ENCODE results near the gene DESI2.
"Not testable (repeated sequence)": the region's sequence is repeated elsewhere in the genome, so short reads cannot be mapped to it uniquely, and the experiment has no call there.

Gene DESI2

DNA sequence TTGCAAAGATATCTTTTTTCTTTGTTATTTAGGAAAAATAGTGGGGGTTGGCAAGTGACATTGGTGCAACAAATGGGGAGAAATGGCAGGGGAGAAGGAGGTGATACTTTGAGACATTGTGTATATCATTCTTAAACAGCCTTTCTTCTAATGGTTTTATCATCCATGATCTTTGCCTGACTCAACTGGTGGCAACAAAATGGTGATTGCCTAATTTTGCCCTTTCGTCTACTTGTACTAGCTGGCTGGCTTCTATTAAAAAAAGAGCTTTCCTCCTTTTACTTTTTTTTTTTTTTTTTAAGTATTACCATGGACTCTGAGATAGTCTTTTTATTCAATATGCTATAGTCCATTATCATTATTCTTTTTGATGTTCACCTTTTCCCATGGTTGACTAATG lies 27.7 kb downstream of the DESI2 start:
- ATAC-seq, result no peak
- TF ChIP-seq CREB5 (CRISPR knock-in tag; IDR thresholded peaks at IDR 0.05; ENCODE audit: low read depth) (no peak), ZFP30 (CRISPR knock-in tag; IDR thresholded peaks at IDR 0.05) (no peak), PATZ1 (CRISPR knock-in tag; IDR thresholded peaks at IDR 0.05; ENCODE audit: borderline replicate concordance) (no peak), ZNF8 (CRISPR knock-in tag; IDR thresholded peaks at IDR 0.05) (no peak), OSR1 (CRISPR knock-in tag; IDR thresholded peaks at IDR 0.05) (no peak), TOX (CRISPR knock-in tag; IDR thresholded peaks at IDR 0.05; ENCODE audit: borderline replicate concordance) (no peak), SNAI2 (CRISPR knock-in tag; IDR thresholded peaks at IDR 0.05) (no peak), ZC3H10 (CRISPR knock-in tag; IDR thresholded peaks at IDR 0.05) (no peak), PPARA (CRISPR knock-in tag; IDR thresholded peaks at IDR 0.05; ENCODE audit: borderline replicate concordance) (no peak), TCF4 (CRISPR knock-in tag; IDR thresholded peaks at IDR 0.05; ENCODE audit: borderline replicate concordance) (no peak), ESRRG (CRISPR knock-in tag; IDR thresholded peaks at IDR 0.05) (no peak), CSRNP3 (CRISPR knock-in tag; IDR thresholded peaks at IDR 0.05) (no peak), RARB (CRISPR knock-in tag; IDR thresholded peaks at IDR 0.05) (no peak), ARNTL (CRISPR knock-in tag; IDR thresholded peaks at IDR 0.05; ENCODE audit: borderline replicate concordance, low read depth) (no peak), CSDC2 (CRISPR knock-in tag; IDR thresholded peaks at IDR 0.05) (no peak), ISL1 (CRISPR knock-in tag; IDR thresholded peaks at IDR 0.05) (no peak), BACH2 (CRISPR knock-in tag; IDR thresholded peaks at IDR 0.05; ENCODE audit: borderline replicate concordance) (no peak)
- TF ChIP-seq, protein P1, sequence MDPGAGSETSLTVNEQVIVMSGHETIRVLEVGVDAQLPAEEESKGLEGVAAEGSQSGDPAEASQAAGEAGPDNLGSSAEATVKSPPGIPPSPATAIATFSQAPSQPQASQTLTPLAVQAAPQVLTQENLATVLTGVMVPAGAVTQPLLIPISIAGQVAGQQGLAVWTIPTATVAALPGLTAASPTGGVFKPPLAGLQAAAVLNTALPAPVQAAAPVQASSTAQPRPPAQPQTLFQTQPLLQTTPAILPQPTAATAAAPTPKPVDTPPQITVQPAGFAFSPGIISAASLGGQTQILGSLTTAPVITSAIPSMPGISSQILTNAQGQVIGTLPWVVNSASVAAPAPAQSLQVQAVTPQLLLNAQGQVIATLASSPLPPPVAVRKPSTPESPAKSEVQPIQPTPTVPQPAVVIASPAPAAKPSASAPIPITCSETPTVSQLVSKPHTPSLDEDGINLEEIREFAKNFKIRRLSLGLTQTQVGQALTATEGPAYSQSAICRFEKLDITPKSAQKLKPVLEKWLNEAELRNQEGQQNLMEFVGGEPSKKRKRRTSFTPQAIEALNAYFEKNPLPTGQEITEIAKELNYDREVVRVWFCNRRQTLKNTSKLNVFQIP (CRISPR knock-in tag; IDR thresholded peaks at IDR 0.05; ENCODE audit: borderline replicate concordance, low read depth), result no peak

GRCh38 chr1:244682087-244682486 lies 29.2 kb downstream of the DESI2 start:
- not testable (repeated sequence) for ATAC-seq

DNA sequence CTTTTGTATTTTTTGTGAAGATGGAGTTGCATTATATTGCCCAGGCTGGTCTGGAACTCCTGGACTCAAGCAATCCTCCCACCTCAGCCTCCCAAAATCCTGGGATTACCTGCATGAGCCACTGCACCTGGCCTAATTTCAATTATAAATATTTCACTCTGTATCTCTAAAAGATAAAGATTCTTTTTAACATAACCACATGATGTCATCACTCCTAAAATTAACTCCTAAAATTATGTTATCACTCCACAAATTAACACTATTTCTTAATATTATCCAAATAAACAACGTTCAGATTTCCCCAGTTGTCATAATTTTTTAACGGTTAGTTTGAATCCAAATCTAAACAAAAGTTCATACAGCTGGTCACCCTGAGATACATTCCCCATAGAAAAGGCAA lies 43.0 kb downstream of the DESI2 start:
- TF ChIP-seq SNAI2 (CRISPR knock-in tag; IDR thresholded peaks at IDR 0.05) (no peak), OSR1 (CRISPR knock-in tag; IDR thresholded peaks at IDR 0.05) (no peak), ESRRG (CRISPR knock-in tag; IDR thresholded peaks at IDR 0.05) (no peak), ISL1 (CRISPR knock-in tag; IDR thresholded peaks at IDR 0.05) (no peak), ZNF8 (CRISPR knock-in tag; IDR thresholded peaks at IDR 0.05) (no peak), ZFP3 (CRISPR knock-in tag; IDR thresholded peaks at IDR 0.05) (no peak), RARB (CRISPR knock-in tag; IDR thresholded peaks at IDR 0.05) (no peak), PPARA (CRISPR knock-in tag; IDR thresholded peaks at IDR 0.05; ENCODE audit: borderline replicate concordance) (no peak), GLIS3 (CRISPR knock-in tag; IDR thresholded peaks at IDR 0.05) (no peak), ZC3H10 (CRISPR knock-in tag; IDR thresholded peaks at IDR 0.05) (no peak), ZNF565 (CRISPR knock-in tag; conservative IDR thresholded peaks at IDR 0.05; ENCODE audit: low read depth) (no peak), ZFP30 (CRISPR knock-in tag; IDR thresholded peaks at IDR 0.05) (no peak)
- TF ChIP-seq, protein P1 (CRISPR knock-in tag; IDR thresholded peaks at IDR 0.05; ENCODE audit: borderline replicate concordance, low read depth), result no peak
- no peak for ATAC-seq

DNA sequence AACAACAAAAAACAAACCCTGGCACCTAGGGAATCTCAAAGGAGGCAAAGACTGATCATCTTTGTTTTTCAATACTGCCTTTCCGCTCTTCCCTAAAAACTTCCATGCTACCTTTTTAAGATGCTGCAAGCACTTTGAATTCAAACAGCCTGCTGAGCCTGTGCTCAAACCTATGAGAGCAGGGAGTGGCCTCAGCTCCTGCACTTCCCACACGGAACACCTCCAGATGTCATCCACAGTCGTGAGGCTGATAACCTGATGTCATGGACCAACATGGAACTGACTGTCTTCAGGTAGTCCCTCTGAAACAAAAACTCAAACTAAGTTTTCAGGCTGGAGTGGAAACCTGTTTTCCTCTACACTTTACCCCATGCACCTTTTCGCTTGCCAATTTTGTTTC lies 46.8 kb downstream of the DESI2 start:
- ATAC-seq, result no peak
- TF ChIP-seq ZFP30 (CRISPR knock-in tag; IDR thresholded peaks at IDR 0.05) (no peak), ESRRG (CRISPR knock-in tag; IDR thresholded peaks at IDR 0.05) (no peak), PATZ1 (CRISPR knock-in tag; IDR thresholded peaks at IDR 0.05; ENCODE audit: borderline replicate concordance) (no peak), ZNF70 (CRISPR knock-in tag; IDR thresholded peaks at IDR 0.05) (no peak), BACH2 (CRISPR knock-in tag; IDR thresholded peaks at IDR 0.05; ENCODE audit: borderline replicate concordance) (no peak), ZNF8 (CRISPR knock-in tag; IDR thresholded peaks at IDR 0.05) (no peak), ARNTL (CRISPR knock-in tag; IDR thresholded peaks at IDR 0.05; ENCODE audit: borderline replicate concordance, low read depth) (no peak), OSR1 (CRISPR knock-in tag; IDR thresholded peaks at IDR 0.05) (no peak)
- TF ChIP-seq, protein P1 (CRISPR knock-in tag; IDR thresholded peaks at IDR 0.05; ENCODE audit: borderline replicate concordance, low read depth), result no peak

All from SK-N-SH treated with all-trans-retinoic acid at 6 μM for 48 hours (cell line).